ENCODE results near the gene TMEM175. TPM values are rescaled to one million over a fixed set of nuclear protein-coding genes. Genes with fewer than 3 reads are reported as not detected.
A peak's percentile ranks its signal among the peaks of the same experiment; 100 is the strongest.

The TMEM175 gene
- total and polyA plus RNA-seq, 9 of the 15 experiments (the other 6 are each of a cell fraction or from before 2014, with no cell fraction given): 0.13 to 30.9 (median 9.4) TPM

GRCh38 chr4:986879-987623 lies 54.8 kb downstream of the TMEM175 start, which contains the start of gene IDUA (continued):
- TF ChIP-seq ZNF175 (CRISPR knock-in tag; IDR thresholded peaks at IDR 0.05; ENCODE audit: low read depth) (no peak), ZSCAN29 (IDR thresholded peaks at IDR 0.05) (peak; percentile 28; the same call in 1 of the 2 replicates), ZBTB9 (CRISPR knock-in tag; IDR thresholded peaks at IDR 0.05) (0 out of 2 replicates have a peak, but pooled peaks have one; percentile 46), ZNF121 (CRISPR knock-in tag; conservative IDR thresholded peaks at IDR 0.05) (no peak), ZNF24 (IDR thresholded peaks at IDR 0.05) (peak; percentile 60), ZNF583 (CRISPR knock-in tag; IDR thresholded peaks at IDR 0.05) (0 out of 2 replicates have a peak, but pooled peaks have one; percentile 18), USF2 (CRISPR knock-in tag; IDR thresholded peaks at IDR 0.05) (peak; percentile 87), JUND (IDR thresholded peaks at IDR 0.05; ENCODE audit: borderline replicate concordance, low read depth, low read length) (peak; percentile 15; the same call in 1 of the 2 replicates), JUND (tag; IDR thresholded peaks at IDR 0.05; ENCODE audit: borderline replicate concordance, low read depth, low read length) (no peak), MXI1 (IDR thresholded peaks at IDR 0.05; ENCODE audit: low read depth, low read length) (peak; percentile 15; the same call in 1 of the 2 replicates), ZNF764 (CRISPR knock-in tag; IDR thresholded peaks at IDR 0.05; ENCODE audit: low read depth) (no peak), REST (IDR thresholded peaks at IDR 0.05; ENCODE audit: borderline replicate concordance) (peak; percentile 81), REST (CRISPR knock-in tag; IDR thresholded peaks at IDR 0.05; ENCODE audit: low read depth) (peak; percentile 79), MYNN (IDR thresholded peaks at IDR 0.05) (0 out of 2 replicates have a peak, but pooled peaks have one; percentile 10), MYNN (CRISPR knock-in tag; IDR thresholded peaks at IDR 0.05) (no peak), ZNF507 (tag; conservative IDR thresholded peaks at IDR 0.05) (no peak), PTTG1 (tag; IDR thresholded peaks at IDR 0.05; ENCODE audit: low read depth) (no peak), ZKSCAN8 (CRISPR knock-in tag; IDR thresholded peaks at IDR 0.05) (no peak), TRIM24 (IDR thresholded peaks at IDR 0.05) (no peak), FOXA1 (IDR thresholded peaks at IDR 0.05; ENCODE audit: borderline replicate concordance) (no peak)

Data from K562 (cell line).